Ovary (tissue), 9 donors: ENCODE results near the gene MYH9. TPM values are rescaled to one million over a fixed set of nuclear protein-coding genes. Genes with fewer than 3 reads are reported as not detected.
"Not testable (repeated sequence)": the region's sequence is repeated elsewhere in the genome, so short reads cannot be mapped to it uniquely, and the experiment has no call there.

ENCODE experiments used
- DNase-seq, 5 donors: peaks; one replicate each; pipeline ENCODE4 v3.0.0-alpha.2; 2019 to 2020
- H3K27ac ChIP-seq, 2 donors: fragments of 200-600 bp; one replicate each; pipeline versions ENCODE4 v1.5.1 to v1.8.0; 2019 to 2022
- H3K27me3 ChIP-seq: fragments of 200-600 bp; one replicate; pipeline ENCODE4 v1.8.0; 2022
- H3K36me3 ChIP-seq: fragments of 200-600 bp; sonication (generic); one replicate; pipeline ENCODE4 v1.5.1; 2019
- H3K4me1 ChIP-seq: one replicate; pipeline ENCODE4 v1.8.1; 2013; ENCODE audit warnings: mild to moderate bottlenecking, moderate library complexity; ENCODE audit not compliant: insufficient read depth
- H3K4me3 ChIP-seq: fragments of 200-600 bp; sonication (generic); one replicate; pipeline ENCODE4 v1.5.1; 2017
- H3K9me3 ChIP-seq, 2 donors: fragments of 200-600 bp in 1 of 2; sonication (generic) in 1 of 2; one replicate each; pipeline versions ENCODE4 v1.5.1 to v1.8.1; 2013 to 2019; ENCODE audit warnings: mild to moderate bottlenecking in 1 of 2, moderate library complexity in 1 of 2
- EP300 ChIP-seq: sonication (generic); formaldehyde crosslinking; IDR thresholded peaks from one replicate; pipeline ENCODE4 v1.6.1; 2017; ENCODE audit warnings: antibody characterized with exemption
- POLR2A ChIP-seq: fragments of 450-650 bp; IDR thresholded peaks from one replicate; pipeline ENCODE4 v1.6.1; 2017; ENCODE audit warnings: antibody characterized with exemption, mild to moderate bottlenecking, moderate library complexity
- WGBS, 3 donors: extraction: QIAGEN DNeasy Blood & Tissue Kit in 1 of 3; methylation state at CpG; one replicate each; pipeline versions ENCODE4 v1.1.5 to v1.1.7; 2013 to 2017; 5-methylcytosine and 5-hydroxymethylcytosine counted together
- intact Hi-C, 4 donors: fragments of 100-400 bp; cut with DNase I; formaldehyde crosslinking; loops; one replicate each; pipeline versions ENCODE4 v1.11.0 to v1.15.1; 2022 to 2023
- polyA plus RNA-seq, 2 donors: library from polyadenylated mRNA; stranded (reverse); fragments of 200-250 nt in 1 of 2; fragments of 350-450 nt in 1 of 2; fragmentation: Illumina TruSeq in 1 of 2; extraction: RNeasy Lipid Tissue Mini Kit (QIAGEN cat#74804) in 1 of 2; gene quantifications; one replicate each; pipeline ENCODE4 v1.2.3, GENCODE V29; 2013 to 2014
- total RNA-seq, 7 donors: library from RNA; depleted of rRNA in 2 of 7; stranded (reverse); fragments of >200 nt in 2 of 7; fragmentation: NEBNext Ultra II Directional in 3 of 7; extraction: Animal tissue kit (Norgen Biotek cat#: 25700) in 3 of 7; gene quantifications; one replicate each; pipeline versions ENCODE4 v1.1.0 to v1.2.4, GENCODE V29; 2016 to 2023
- TF ChIP-seq, protein P1 (sequence below), 3 donors: fragments of 450-650 bp in 2 of 3; fragments of 200-600 bp in 1 of 3; IDR thresholded peaks; one replicate each; pipeline versions ENCODE4 v1.5.1 to v1.8.0; 2016 to 2022; ENCODE audit warnings: antibody characterized with exemption in 3 of 3, mild to moderate bottlenecking in 1 of 3
- donor health status: DM: no; HTN: no; CAD: no; lungs with moderate emphysema.
- donor health status: DM: no; HTN: no; CAD: no.
- donor health status: Bipolar disorder and iron deficiency.
- donor health status: DM: yes; HTN: yes; CAD: no.
- donor health status: DM: no; HTN: no; CAD: no.
- donor health status: DM: yes; HTN: yes; CAD: no.

Gene MYH9
- total and polyA plus RNA-seq, 9 donors: 128 to 530 (median 348) TPM

- no peak for DNase-seq
- H3K27me3 ChIP-seq: no peaks in the 10 kb centered on the region
- no peaks in the 10 kb centered on the region for H3K36me3 ChIP-seq
- WGBS, 3 donors: 91 to 96% (median 91%) methylated on average over 3 of the region's 3 CpGs
- no peak overlapping the region for H3K4me3 ChIP-seq
- H3K4me1 ChIP-seq: peaks cover 14% of the 10 kb centered on the region
- intact Hi-C loops: no loop called here
- peak overlapping the region in 1 of 2 donors; percentile 35 for H3K27ac ChIP-seq
- no peaks in the 10 kb centered on the region for H3K9me3 ChIP-seq
- no peak for TF ChIP-seq EP300
- TF ChIP-seq, protein P1, sequence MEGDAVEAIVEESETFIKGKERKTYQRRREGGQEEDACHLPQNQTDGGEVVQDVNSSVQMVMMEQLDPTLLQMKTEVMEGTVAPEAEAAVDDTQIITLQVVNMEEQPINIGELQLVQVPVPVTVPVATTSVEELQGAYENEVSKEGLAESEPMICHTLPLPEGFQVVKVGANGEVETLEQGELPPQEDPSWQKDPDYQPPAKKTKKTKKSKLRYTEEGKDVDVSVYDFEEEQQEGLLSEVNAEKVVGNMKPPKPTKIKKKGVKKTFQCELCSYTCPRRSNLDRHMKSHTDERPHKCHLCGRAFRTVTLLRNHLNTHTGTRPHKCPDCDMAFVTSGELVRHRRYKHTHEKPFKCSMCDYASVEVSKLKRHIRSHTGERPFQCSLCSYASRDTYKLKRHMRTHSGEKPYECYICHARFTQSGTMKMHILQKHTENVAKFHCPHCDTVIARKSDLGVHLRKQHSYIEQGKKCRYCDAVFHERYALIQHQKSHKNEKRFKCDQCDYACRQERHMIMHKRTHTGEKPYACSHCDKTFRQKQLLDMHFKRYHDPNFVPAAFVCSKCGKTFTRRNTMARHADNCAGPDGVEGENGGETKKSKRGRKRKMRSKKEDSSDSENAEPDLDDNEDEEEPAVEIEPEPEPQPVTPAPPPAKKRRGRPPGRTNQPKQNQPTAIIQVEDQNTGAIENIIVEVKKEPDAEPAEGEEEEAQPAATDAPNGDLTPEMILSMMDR (IDR thresholded peaks at IDR 0.05): no peak
- no peak for TF ChIP-seq POLR2A
Observed at GRCh38 chr22:36256478-36256877, 131.3 kb downstream of the MYH9 start.

DNA sequence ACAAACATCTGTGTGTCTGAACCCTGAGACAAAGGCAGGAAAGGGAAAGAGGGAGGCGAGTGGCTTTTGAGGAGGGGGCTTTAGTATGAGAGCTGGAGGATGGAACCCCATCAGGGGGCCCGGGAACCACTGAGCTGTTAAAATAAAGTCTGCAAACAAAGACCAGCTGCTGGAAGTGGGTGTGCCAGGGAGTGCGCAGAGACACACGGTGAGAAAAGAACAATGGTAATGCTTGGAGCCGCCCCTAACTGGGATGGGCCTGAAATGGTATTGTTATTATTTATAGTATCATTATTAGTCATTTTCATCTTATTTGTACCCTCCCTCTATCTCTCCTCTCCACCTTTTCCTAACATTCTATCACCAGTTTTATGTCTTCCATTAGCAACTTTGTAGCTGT is 132.2 kb downstream of the MYH9 start:
- DNase-seq, intact Hi-C loops, H3K27me3 ChIP-seq, H3K9me3 ChIP-seq, H3K36me3 ChIP-seq, H3K4me3 ChIP-seq: not testable (repeated sequence)
- Histone ChIP-seq H3K27ac (peak overlapping the region in 1 of 2 donors; percentile 76), H3K4me1 (peaks cover 14% of the 10 kb centered on the region)
- 85 to 90% methylated on average over 3 to 4 of the region's 5 CpGs; no CpG with 5 or more reads in 1 of the 3 donors for WGBS, 3 donors

DNA sequence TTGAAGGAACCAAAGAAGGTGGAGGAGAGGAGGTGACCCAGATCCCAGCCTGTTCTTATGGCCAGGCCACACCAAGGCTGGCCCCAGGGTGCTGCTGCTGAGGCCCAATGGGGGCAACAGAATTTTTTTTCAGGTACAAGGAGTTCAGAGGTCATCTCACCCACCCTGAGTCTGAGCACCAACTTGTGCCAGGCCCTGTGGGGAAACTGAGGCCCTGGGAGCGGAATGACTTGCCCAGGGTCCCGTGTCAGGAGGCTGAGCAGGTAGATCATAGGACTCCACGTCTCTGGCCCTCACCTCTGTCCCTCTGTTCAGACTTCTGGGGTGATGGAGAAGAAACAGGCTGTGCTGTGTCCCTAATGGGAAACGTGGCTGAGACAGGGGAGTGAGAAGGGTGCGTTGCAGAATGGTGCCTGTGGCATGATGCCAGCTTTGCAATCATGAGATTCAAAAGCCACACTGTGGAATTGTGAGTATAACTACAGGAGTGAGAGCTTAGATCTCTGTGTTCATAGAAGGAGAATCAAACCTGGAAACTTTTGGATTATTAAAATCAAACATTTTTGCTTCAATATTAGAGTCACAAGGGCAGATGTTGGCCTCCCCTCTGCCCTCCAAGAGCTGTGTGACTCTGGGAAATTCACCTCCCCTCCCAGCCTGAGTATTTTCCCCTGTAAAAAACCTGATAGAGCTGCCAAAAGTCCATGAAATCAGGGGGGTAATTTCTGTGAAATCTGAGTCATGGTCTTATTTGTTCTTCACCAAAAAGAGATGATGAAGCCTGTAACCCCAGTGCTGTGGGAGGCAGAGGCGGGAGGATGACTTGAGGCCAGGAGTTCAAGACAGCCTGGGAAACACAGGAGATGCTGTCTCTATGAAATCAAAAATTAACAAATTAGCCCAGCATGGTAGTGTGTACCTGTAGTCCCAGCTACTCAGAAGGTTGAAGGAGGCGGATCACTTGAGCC is 134.0 kb downstream of the MYH9 start:
- WGBS, 3 donors: 55 to 62% (median 57%) methylated on average over 7 of the region's 7 CpGs
- Histone ChIP-seq H3K4me1 (peaks cover 14% of the 10 kb centered on the region), H3K9me3 (no peaks in the 10 kb centered on the region), H3K36me3 (no peaks in the 10 kb centered on the region), H3K4me3 (peak overlapping the region; percentile 52), H3K27me3 (no peaks in the 10 kb centered on the region), H3K27ac (peak overlapping the region; percentile 58 to 75)
- peak; percentile 47 to 73 (median 61) for DNase-seq
- intact Hi-C loops: no loop called here
- TF ChIP-seq EP300: no peak
- TF ChIP-seq, protein P1 (IDR thresholded peaks at IDR 0.05): no peak
- no peak for TF ChIP-seq POLR2A

DNA sequence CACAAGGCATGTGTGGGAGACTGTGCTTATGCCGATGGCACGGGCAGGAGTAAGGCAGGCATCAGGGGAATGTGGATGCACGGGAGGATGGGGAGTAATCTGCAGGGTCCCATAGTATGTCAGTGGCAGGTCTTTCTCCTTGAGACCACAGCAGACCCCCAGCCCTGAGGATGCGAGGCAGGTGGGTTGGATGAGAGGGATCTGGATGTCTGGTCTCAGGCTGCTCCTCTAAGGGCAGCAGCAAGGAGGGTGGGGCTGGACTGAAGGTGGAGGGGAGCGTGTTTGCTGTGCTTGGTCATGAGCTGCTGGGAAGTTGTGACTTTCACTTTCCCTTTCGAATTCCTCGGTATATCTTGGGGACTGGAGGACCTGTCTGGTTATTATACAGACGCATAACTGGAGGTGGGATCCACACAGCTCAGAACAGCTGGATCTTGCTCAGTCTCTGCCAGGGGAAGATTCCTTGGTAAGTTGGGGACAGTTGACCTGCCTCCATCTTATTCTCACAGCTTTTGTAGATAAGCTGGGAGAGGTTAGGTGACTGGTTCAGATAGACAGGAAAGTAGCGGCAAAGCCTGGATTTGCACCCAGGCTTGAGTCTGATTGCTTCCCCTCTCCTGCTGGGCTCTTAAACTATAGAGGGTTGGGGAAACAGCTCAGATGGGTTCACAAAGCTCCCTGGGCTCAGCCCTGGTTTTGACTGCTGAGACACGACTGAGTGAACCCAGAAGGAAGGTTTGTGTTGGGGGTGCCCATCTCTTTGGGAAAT is 134.8 kb downstream of the MYH9 start, which contains the start of gene APOL1:
Gene APOL1 (plus strand): TSS at position 380 of the 769 bp plus-strand sequence. CDS start 1,823 bp downstream, outside the sequence.
- peaks cover 11% of the 10 kb centered on the region for H3K4me1 ChIP-seq
- WGBS, 3 donors: 9 to 30% (median 11%) methylated on average over 10 of the region's 10 CpGs
- H3K27me3 ChIP-seq: no peaks in the 10 kb centered on the region
- peak; percentile 54 to 65 (median 56) for DNase-seq
- H3K27ac ChIP-seq: peak within 1 kb of the TSS; percentile 58 to 75
- no peaks in the 10 kb centered on the region for H3K36me3 ChIP-seq
- peak; percentile 49 for TF ChIP-seq POLR2A
- TF ChIP-seq EP300: no peak
- TF ChIP-seq, protein P1 (IDR thresholded peaks at IDR 0.05): no peak
- intact Hi-C loops: no loop called here
- H3K4me3 ChIP-seq: peak within 1 kb of the TSS; percentile 52
- H3K9me3 ChIP-seq: no peaks in the 10 kb centered on the region

- H3K27me3 ChIP-seq, H3K36me3 ChIP-seq, intact Hi-C loops, H3K9me3 ChIP-seq, H3K4me3 ChIP-seq, DNase-seq: not testable (repeated sequence)
- WGBS, 3 donors: 88 to 92% (median 92%) methylated on average over 7 of the region's 7 CpGs
- Histone ChIP-seq H3K27ac (peak overlapping the region in 1 of 2 donors; percentile 75), H3K4me1 (peaks cover 11% of the 10 kb centered on the region)
Observed at GRCh38 chr22:36251979-36252608, 135.7 kb downstream of the MYH9 start.

DNA sequence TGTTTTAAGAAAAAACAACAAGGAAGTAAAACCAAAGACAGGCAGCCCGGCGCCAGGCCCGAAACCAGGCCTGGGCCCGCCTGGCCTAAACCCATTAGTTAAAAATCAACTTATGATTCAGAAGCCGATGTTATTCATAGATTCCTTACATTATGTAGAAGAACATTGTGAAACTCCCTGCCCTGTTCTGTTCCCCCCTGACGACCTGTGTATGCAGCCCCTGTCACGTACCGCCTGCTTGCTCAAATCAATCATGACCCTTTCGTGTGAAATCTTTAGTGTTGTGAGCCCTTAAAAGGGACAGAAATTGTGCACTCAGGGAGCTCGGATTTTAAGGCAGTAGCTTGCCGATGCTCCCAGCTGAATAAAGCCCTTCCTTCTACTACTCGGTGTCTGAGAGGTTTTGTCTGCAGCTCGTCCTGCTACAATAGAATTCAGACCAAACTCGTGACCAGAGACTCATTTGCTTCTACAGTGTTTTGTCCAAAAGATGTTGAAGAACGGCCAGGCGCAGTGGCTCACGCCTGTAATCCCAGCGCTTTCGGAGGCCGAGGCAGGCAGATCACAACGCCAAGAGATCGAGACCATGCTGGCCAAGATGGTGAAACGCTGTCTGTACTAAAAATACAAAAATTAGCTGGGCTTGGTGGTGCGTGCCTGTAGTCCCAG is 137.3 kb downstream of the MYH9 start:
- intact Hi-C loops, DNase-seq: not testable (repeated sequence)
- WGBS, 3 donors: 89 to 93% (median 92%) methylated on average over 24 of the region's 24 CpGs

More for the DNA sequence above, 137.3 kb downstream of the MYH9 start:
- H3K4me1 ChIP-seq: peaks cover 11% of the 10 kb centered on the region
- not testable (repeated sequence) for H3K4me3 ChIP-seq, H3K36me3 ChIP-seq, H3K27me3 ChIP-seq, H3K27ac ChIP-seq, H3K9me3 ChIP-seq
